Measurements from ENCODE around the gene MUC6.

Gene MUC6

GRCh38 chr11:1073261-1073724 is 36.8 kb upstream of the MUC6 start:
- DNase-seq (ENCODE audit: low read depth in 3 of 3): no peak

GRCh38 chr11:1072821-1073231 is 36.3 kb upstream of the MUC6 start:
- DNase-seq (ENCODE audit: low read depth in 3 of 3): no peak

GRCh38 chr11:1072116-1072820 is 35.8 kb upstream of the MUC6 start:
- no peak for DNase-seq (ENCODE audit: low read depth in 3 of 3)

GRCh38 chr11:1071571-1072115 is 35.1 kb upstream of the MUC6 start:
- no peak for DNase-seq (ENCODE audit: low read depth in 3 of 3)

- DNase-seq (ENCODE audit: low read depth in 3 of 3): no peak
Observed at GRCh38 chr11:1070594-1071462, 34.3 kb upstream of the MUC6 start.

GRCh38 chr11:1069740-1070139 is 33.2 kb upstream of the MUC6 start:
- DNase-seq (ENCODE audit: low read depth in 3 of 3): no peak

- no peak for DNase-seq (ENCODE audit: low read depth in 3 of 3)
Observed at GRCh38 chr11:1067812-1068496, 31.4 kb upstream of the MUC6 start.

- no peak for DNase-seq (ENCODE audit: low read depth in 3 of 3)
Observed at GRCh38 chr11:1064167-1064566, 27.6 kb upstream of the MUC6 start.

- no peak for DNase-seq (ENCODE audit: low read depth in 3 of 3)
Observed at GRCh38 chr11:1062075-1062820, 25.7 kb upstream of the MUC6 start.

- DNase-seq (ENCODE audit: low read depth in 3 of 3): no peak
Observed at GRCh38 chr11:1060852-1061616, 24.5 kb upstream of the MUC6 start.

- no peak for DNase-seq (ENCODE audit: low read depth in 3 of 3)
Observed at GRCh38 chr11:1060410-1060809, 23.9 kb upstream of the MUC6 start.

- no peak for DNase-seq (ENCODE audit: low read depth in 3 of 3)
Observed at GRCh38 chr11:1059759-1060158, 23.2 kb upstream of the MUC6 start.

GRCh38 chr11:1057806-1058205 is 21.3 kb upstream of the MUC6 start:
- no peak for DNase-seq (ENCODE audit: low read depth in 3 of 3)

GRCh38 chr11:1055990-1056771 is 19.7 kb upstream of the MUC6 start:
- no peak for DNase-seq (ENCODE audit: low read depth in 3 of 3)

- no peak for DNase-seq (ENCODE audit: low read depth in 3 of 3)
Observed at GRCh38 chr11:1055109-1055703, 18.7 kb upstream of the MUC6 start.

GRCh38 chr11:1054143-1055108 is 17.9 kb upstream of the MUC6 start:
- no peak for DNase-seq (ENCODE audit: low read depth in 3 of 3)

- no peak for DNase-seq (ENCODE audit: low read depth in 3 of 3)
Observed at GRCh38 chr11:1053121-1053901, 16.8 kb upstream of the MUC6 start.
